ENCODE measurements around the gene NODAL.

NODAL gene

GRCh38 chr10:70425096-70425495, 16.4 kb downstream of the NODAL start:
- Histone ChIP-seq H3K9me2 (replicated peaks; ENCODE audit: control insufficient read depth, low read length) (no peaks in the 10 kb centered on the region), H4K20me1 (ENCODE audit: control insufficient read depth, insufficient read depth, low read depth, low read length) (0 out of 2 replicates have a peak, but pooled peaks cover 2% of the 10 kb centered on the region), H3K27ac (ENCODE audit: low read depth, low read length) (no peak overlapping the region), H3K9me3 (ENCODE audit: control insufficient read depth, insufficient read depth, low read length) (no peaks in the 10 kb centered on the region), H3K36me3 (ENCODE audit: control insufficient read depth, low read length) (peaks cover 72% of the 10 kb centered on the region), H3F3A (ENCODE audit: control insufficient read depth, insufficient read depth) (0 out of 2 replicates have a peak, but pooled peaks cover 2% of the 10 kb centered on the region), H3K79me2 (ENCODE audit: control insufficient read depth, low read length) (no peaks in the 10 kb centered on the region), H3K27me3 (ENCODE audit: control insufficient read depth, low read length) (no peaks in the 10 kb centered on the region), H3K4me1 (ENCODE audit: control insufficient read depth, low read length) (no peaks in the 10 kb centered on the region), H3K4me3 (ENCODE audit: low read length) (no peak overlapping the region), H3K4me2 (ENCODE audit: low read length) (no peak overlapping the region)
- no peak for TF ChIP-seq EZH2phosphoT487 (IDR thresholded peaks at IDR 0.05; ENCODE audit: borderline replicate concordance, low read length)
- TF ChIP-seq, protein P1, sequence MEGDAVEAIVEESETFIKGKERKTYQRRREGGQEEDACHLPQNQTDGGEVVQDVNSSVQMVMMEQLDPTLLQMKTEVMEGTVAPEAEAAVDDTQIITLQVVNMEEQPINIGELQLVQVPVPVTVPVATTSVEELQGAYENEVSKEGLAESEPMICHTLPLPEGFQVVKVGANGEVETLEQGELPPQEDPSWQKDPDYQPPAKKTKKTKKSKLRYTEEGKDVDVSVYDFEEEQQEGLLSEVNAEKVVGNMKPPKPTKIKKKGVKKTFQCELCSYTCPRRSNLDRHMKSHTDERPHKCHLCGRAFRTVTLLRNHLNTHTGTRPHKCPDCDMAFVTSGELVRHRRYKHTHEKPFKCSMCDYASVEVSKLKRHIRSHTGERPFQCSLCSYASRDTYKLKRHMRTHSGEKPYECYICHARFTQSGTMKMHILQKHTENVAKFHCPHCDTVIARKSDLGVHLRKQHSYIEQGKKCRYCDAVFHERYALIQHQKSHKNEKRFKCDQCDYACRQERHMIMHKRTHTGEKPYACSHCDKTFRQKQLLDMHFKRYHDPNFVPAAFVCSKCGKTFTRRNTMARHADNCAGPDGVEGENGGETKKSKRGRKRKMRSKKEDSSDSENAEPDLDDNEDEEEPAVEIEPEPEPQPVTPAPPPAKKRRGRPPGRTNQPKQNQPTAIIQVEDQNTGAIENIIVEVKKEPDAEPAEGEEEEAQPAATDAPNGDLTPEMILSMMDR (IDR thresholded peaks at IDR 0.05; ENCODE audit: low read depth, low read length, poor library complexity, severe bottlenecking) = no peak

DNA sequence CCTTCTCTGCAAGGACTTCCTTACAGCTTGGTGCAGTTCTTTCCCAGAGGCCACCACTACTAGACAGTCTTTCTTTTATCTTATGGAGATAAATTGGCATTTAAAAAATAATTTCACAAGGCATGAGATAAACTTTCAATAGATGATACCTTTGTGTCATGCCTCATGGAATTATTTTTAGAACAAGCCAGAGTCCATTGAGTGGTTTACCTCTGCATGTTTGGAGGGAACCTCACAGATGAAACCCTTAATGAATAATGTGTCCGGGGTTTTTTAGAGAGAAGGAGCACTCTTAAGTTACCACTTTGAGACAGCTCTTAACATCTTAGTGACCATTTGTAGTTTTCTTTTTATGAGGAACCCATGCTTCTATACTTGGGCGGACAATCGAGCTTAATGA, 17.2 kb downstream of the NODAL start:
- Histone ChIP-seq H3K4me1 (ENCODE audit: control insufficient read depth, low read length) (no peaks in the 10 kb centered on the region), H3K27me3 (ENCODE audit: control insufficient read depth, low read length) (no peaks in the 10 kb centered on the region), H3K4me3 (ENCODE audit: low read length) (no peak overlapping the region), H3K9me3 (ENCODE audit: control insufficient read depth, insufficient read depth, low read length) (no peaks in the 10 kb centered on the region), H3K4me2 (ENCODE audit: low read length) (no peak overlapping the region), H3F3A (ENCODE audit: control insufficient read depth, insufficient read depth) (0 out of 2 replicates have a peak, but pooled peaks cover 2% of the 10 kb centered on the region), H3K27ac (ENCODE audit: low read depth, low read length) (no peak overlapping the region), H4K20me1 (ENCODE audit: control insufficient read depth, insufficient read depth, low read depth, low read length) (0 out of 2 replicates have a peak, but pooled peaks cover 2% of the 10 kb centered on the region), H3K36me3 (ENCODE audit: control insufficient read depth, low read length) (peaks cover 79% of the 10 kb centered on the region), H3K79me2 (ENCODE audit: control insufficient read depth, low read length) (no peaks in the 10 kb centered on the region), H3K9me2 (replicated peaks; ENCODE audit: control insufficient read depth, low read length) (no peaks in the 10 kb centered on the region)
- TF ChIP-seq EZH2phosphoT487 (IDR thresholded peaks at IDR 0.05; ENCODE audit: borderline replicate concordance, low read length) = no peak
- TF ChIP-seq, protein P1 (IDR thresholded peaks at IDR 0.05; ENCODE audit: low read depth, low read length, poor library complexity, severe bottlenecking) = no peak

DNA sequence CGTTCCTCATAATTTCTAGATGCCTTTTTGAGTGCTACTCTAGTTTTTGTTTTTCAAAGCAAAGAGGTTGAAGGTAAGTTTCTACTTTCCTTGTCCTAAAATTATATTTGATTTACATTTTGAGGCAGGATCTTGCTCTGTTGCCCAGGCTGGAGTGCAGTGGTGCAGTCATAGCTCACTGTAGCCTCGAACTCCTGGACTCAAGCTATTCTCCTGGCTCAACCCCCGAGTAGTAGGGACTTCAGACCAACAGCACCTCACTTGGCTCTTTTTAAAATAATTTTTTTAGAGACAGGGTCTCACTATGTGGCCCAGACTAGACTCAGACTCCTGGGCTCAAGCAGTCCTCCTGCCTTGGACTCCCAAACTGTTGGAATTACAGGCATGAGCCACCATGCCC, 22.8 kb downstream of the NODAL start:
- H3F3A ChIP-seq (ENCODE audit: control insufficient read depth, insufficient read depth) = peaks cover 4% of the 10 kb centered on the region; the same call in 1 of the 2 replicates
- H4K20me1 ChIP-seq (ENCODE audit: control insufficient read depth, insufficient read depth, low read depth, low read length) = peaks cover 7% of the 10 kb centered on the region; the same call in 1 of the 2 replicates
- no peaks in the 10 kb centered on the region for H3K9me2 ChIP-seq (replicated peaks; ENCODE audit: control insufficient read depth, low read length)
- H3K27ac ChIP-seq (ENCODE audit: low read depth, low read length) = no peak overlapping the region
- peaks cover 16% of the 10 kb centered on the region for H3K4me1 ChIP-seq (ENCODE audit: control insufficient read depth, low read length)
- H3K79me2 ChIP-seq (ENCODE audit: control insufficient read depth, low read length) = peaks cover 39% of the 10 kb centered on the region
- H3K9me3 ChIP-seq (ENCODE audit: control insufficient read depth, insufficient read depth, low read length) = no peaks in the 10 kb centered on the region
- H3K27me3 ChIP-seq (ENCODE audit: control insufficient read depth, low read length) = no peaks in the 10 kb centered on the region
- peaks cover 65% of the 10 kb centered on the region for H3K36me3 ChIP-seq (ENCODE audit: control insufficient read depth, low read length)
- H3K4me3 ChIP-seq (ENCODE audit: low read length) = no peak overlapping the region
- no peak overlapping the region for H3K4me2 ChIP-seq (ENCODE audit: low read length)
- TF ChIP-seq EZH2phosphoT487 (IDR thresholded peaks at IDR 0.05; ENCODE audit: borderline replicate concordance, low read length) = no peak
- TF ChIP-seq, protein P1 (IDR thresholded peaks at IDR 0.05; ENCODE audit: low read depth, low read length, poor library complexity, severe bottlenecking) = no peak

All from DOHH2 (cell line).